Measurements from ENCODE around the gene ETS2.

Gene ETS2

DNA sequence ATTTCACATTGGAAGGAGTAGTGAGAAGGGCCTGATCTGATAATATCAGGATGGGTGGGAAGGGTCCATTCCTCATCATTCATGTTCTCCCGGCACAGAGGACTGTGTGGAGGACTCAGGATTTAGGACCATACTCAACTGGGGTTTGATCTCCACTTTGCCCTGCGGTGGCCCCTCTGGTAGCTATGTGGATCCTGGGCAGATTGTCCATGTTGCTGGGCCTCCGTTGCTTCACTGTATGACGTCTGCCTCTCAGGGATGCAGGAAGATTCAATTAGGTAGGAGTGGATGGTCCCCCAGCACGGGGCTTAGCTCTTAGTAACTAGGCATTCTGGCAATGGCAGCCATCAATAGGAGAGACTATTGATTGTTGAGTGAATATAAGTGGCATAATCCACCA lies 2.3 kb downstream of the ETS2 start:
- Histone ChIP-seq H3K4me3 (ENCODE audit: low read depth in 1 of 5, low read length in 5 of 5) (peak overlapping the region; percentile 52 to 85 (median 71)), H3K27me3 (ENCODE audit: control insufficient read depth in 5 of 5, insufficient read depth in 4 of 5, low read length in 5 of 5) (no peaks in the 10 kb centered on the region), H3K9ac (ENCODE audit: low read length in 5 of 5) (peak overlapping the region in 3 of 5 donors; percentile 84 to 92 (median 89)), H3K36me3 (ENCODE audit: control insufficient read depth in 5 of 5, insufficient read depth in 5 of 5, low read length in 5 of 5) (peaks cover 1 to 26% (median 17%) of the 10 kb centered on the region in 5 donors), H3K27ac (ENCODE audit: low read depth, low read length) (peak overlapping the region; percentile 81), H3K9me3 (ENCODE audit: control insufficient read depth in 5 of 5, low read length in 5 of 5) (no peaks in the 10 kb centered on the region), H3K4me1 (ENCODE audit: control insufficient read depth in 5 of 5, insufficient read depth in 5 of 5, low read length in 5 of 5) (peaks cover 0 to 40% (median 24%) of the 10 kb centered on the region in 5 donors)

DNA sequence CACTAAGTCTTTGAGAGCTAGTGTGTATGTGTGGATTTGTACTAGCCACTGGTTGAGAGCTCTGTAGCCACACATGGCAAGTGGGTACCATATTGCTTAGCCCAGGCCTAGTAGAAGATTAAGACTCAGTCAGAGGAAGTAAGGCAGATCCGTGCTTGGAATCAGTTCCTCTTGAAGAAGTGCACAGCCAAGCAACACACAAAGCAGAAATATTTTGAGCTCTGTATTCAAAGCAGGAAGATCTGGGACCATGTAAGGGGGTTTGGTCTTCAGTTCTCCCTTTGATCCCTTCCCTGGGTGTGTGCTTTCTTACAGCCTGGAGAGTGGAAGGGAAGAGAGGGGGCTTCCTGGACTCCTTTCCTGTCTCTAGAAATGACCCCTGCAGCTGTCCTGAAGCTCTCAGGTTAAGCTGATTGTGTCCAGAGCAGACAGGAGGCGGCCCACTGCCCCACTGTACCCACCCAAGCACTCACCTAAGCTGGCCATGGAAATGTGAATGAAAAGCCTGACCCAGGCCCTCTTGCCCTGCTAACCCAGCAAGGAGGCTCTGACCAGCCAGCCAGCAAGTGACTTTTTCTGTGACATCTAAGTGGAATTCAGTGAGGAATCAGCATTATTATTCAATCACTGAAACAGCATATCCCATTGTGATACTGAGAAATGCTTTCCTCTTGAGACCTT lies 3.6 kb downstream of the ETS2 start:
- Histone ChIP-seq H3K27me3 (ENCODE audit: control insufficient read depth in 5 of 5, insufficient read depth in 4 of 5, low read length in 5 of 5) (no peaks in the 10 kb centered on the region), H3K4me1 (ENCODE audit: control insufficient read depth in 5 of 5, insufficient read depth in 5 of 5, low read length in 5 of 5) (peaks cover 0 to 40% (median 24%) of the 10 kb centered on the region in 5 donors), H3K27ac (ENCODE audit: low read depth, low read length) (peak overlapping the region; percentile 81), H3K9me3 (ENCODE audit: control insufficient read depth in 5 of 5, low read length in 5 of 5) (no peaks in the 10 kb centered on the region), H3K36me3 (ENCODE audit: control insufficient read depth in 5 of 5, insufficient read depth in 5 of 5, low read length in 5 of 5) (peaks cover 11 to 40% (median 29%) of the 10 kb centered on the region in 5 donors), H3K9ac (ENCODE audit: low read length in 5 of 5) (peak overlapping the region in 2 of 5 donors; percentile 34 to 46), H3K4me3 (ENCODE audit: low read depth in 1 of 5, low read length in 5 of 5) (peak overlapping the region in 4 of 5 donors; percentile 29 to 85 (median 76))

DNA sequence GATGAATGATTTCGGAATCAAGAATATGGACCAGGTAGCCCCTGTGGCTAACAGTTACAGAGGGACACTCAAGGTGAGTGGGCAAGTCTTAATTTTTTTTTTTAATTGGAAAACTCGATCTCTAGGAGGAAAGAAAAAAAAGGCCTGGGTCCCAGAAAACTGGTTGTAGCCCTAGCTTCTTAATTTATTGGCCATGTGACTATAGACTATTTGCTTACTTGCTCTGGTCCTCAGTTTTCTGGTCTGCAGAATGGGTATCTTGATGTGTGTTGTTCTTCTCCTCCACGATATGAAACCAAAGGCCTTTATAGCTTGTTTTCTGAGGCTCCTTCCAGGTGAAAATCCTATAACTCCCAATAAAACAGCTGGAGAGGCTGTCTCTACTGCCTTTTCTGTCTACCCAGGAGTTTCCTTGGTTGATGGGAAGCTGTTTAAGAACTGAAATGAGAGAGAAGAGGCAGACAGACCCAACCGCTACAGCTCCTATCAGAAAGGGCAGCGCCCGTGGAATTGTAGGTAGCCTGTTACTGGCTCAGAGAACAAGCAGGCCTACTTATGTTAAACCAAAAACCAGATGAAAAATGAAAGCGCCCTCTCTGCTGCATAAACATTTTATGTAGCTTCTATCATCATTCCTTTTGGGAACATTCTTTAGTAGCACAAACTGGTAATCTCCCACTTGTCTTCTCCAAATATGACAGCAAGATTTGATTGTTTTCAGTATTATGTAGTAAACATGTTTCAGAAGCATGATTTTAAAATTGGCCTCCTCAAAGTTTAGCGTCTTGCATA lies 4.5 kb downstream of the ETS2 start:
- Histone ChIP-seq H3K9me3 (ENCODE audit: control insufficient read depth in 5 of 5, low read length in 5 of 5) (no peaks in the 10 kb centered on the region), H3K4me1 (ENCODE audit: control insufficient read depth in 5 of 5, insufficient read depth in 5 of 5, low read length in 5 of 5) (peaks cover 0 to 32% (median 17%) of the 10 kb centered on the region in 5 donors), H3K4me3 (ENCODE audit: low read depth in 1 of 5, low read length in 5 of 5) (peak overlapping the region in 2 of 5 donors; percentile 28 to 30), H3K36me3 (ENCODE audit: control insufficient read depth in 5 of 5, insufficient read depth in 5 of 5, low read length in 5 of 5) (peaks cover 17 to 49% (median 38%) of the 10 kb centered on the region in 5 donors), H3K27ac (ENCODE audit: low read depth, low read length) (peak overlapping the region; percentile 81), H3K9ac (ENCODE audit: low read length in 5 of 5) (peak overlapping the region in 2 of 5 donors; percentile 10 to 53), H3K27me3 (ENCODE audit: control insufficient read depth in 5 of 5, insufficient read depth in 4 of 5, low read length in 5 of 5) (no peaks in the 10 kb centered on the region)

DNA sequence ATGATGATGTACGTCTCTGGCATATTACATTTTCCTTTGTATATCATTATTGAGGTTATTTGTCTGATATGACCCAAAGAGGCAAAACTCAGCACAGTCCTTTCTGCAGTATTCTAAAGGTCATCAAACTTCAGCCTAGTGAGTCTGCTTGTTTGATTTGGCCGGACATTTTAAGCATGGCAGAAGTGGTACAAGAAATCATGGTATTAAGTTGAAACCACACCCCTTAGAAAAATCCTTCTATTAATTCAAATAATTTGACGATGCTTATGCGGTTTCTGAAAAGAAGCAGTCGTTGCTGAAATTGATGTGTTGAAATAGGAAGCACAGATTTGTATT lies 5.1 kb downstream of the ETS2 start:
- H3K9ac ChIP-seq (ENCODE audit: low read length in 5 of 5): peak overlapping the region in 1 of 5 donors; percentile 23
- H3K36me3 ChIP-seq (ENCODE audit: control insufficient read depth in 5 of 5, insufficient read depth in 5 of 5, low read length in 5 of 5): peaks cover 18 to 49% (median 40%) of the 10 kb centered on the region in 5 donors
- H3K4me3 ChIP-seq (ENCODE audit: low read depth in 1 of 5, low read length in 5 of 5): peak overlapping the region in 2 of 5 donors; percentile 28 to 30

DNA sequence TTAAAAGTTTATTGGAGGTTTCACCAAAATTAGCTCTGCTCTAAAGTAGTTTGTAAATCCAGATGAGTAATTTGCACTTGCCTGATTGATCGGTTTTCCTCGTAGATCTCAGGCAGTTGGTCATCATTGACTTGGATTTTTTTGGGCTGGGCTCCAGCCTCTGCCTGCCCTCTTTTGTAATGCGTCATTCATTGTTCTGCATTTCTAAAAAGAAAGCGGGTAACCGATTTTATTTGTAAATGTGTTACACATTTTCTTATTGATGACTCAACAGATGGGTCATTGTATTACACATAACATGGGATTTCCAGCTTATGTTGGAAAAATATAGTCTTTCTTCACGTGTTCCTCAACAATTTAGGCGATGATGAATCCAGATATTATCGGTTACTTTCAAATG lies 5.5 kb downstream of the ETS2 start:
- Histone ChIP-seq H3K4me3 (ENCODE audit: low read depth in 1 of 5, low read length in 5 of 5) (no peak overlapping the region), H3K9ac (ENCODE audit: low read length in 5 of 5) (peak overlapping the region in 1 of 5 donors; percentile 23), H3K9me3 (ENCODE audit: control insufficient read depth in 5 of 5, low read length in 5 of 5) (no peaks in the 10 kb centered on the region), H3K27ac (ENCODE audit: low read depth, low read length) (peak overlapping the region; percentile 81), H3K36me3 (ENCODE audit: control insufficient read depth in 5 of 5, insufficient read depth in 5 of 5, low read length in 5 of 5) (peaks cover 18 to 51% (median 42%) of the 10 kb centered on the region in 5 donors), H3K4me1 (ENCODE audit: control insufficient read depth in 5 of 5, insufficient read depth in 5 of 5, low read length in 5 of 5) (peaks cover 0 to 29% (median 12%) of the 10 kb centered on the region in 5 donors), H3K27me3 (ENCODE audit: control insufficient read depth in 5 of 5, insufficient read depth in 4 of 5, low read length in 5 of 5) (no peaks in the 10 kb centered on the region)

More for the DNA sequence above, 5.1 kb downstream of the ETS2 start:
- peaks cover 0 to 29% (median 14%) of the 10 kb centered on the region in 5 donors for H3K4me1 ChIP-seq (ENCODE audit: control insufficient read depth in 5 of 5, insufficient read depth in 5 of 5, low read length in 5 of 5)
- H3K27ac ChIP-seq (ENCODE audit: low read depth, low read length): peak overlapping the region; percentile 81
- no peaks in the 10 kb centered on the region for H3K9me3 ChIP-seq (ENCODE audit: control insufficient read depth in 5 of 5, low read length in 5 of 5)
- no peaks in the 10 kb centered on the region for H3K27me3 ChIP-seq (ENCODE audit: control insufficient read depth in 5 of 5, insufficient read depth in 4 of 5, low read length in 5 of 5)

DNA sequence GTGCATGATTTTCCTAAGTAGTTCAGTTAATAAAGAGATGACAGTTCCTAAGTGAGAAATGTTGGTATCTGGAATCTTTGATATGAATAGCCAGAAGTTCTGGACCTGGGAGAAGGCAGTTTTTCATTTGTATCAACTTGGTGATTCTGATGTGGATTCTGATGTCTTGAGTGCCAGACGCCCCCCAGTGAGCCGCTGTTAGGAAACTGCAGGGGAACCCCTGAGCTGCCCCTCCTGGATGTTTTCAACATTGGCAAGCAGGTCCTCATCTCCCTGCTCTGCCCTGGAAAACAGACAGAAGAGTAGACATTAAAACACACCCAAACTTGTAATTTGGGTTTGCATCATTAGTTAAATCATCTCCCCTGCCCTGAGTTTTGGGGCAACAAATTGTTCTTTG lies 7.4 kb downstream of the ETS2 start:
- Histone ChIP-seq H3K36me3 (ENCODE audit: control insufficient read depth in 5 of 5, insufficient read depth in 5 of 5, low read length in 5 of 5) (peaks cover 21 to 68% (median 61%) of the 10 kb centered on the region in 5 donors), H3K4me1 (ENCODE audit: control insufficient read depth in 5 of 5, insufficient read depth in 5 of 5, low read length in 5 of 5) (peaks cover 0 to 26% (median 3%) of the 10 kb centered on the region in 5 donors), H3K27me3 (ENCODE audit: control insufficient read depth in 5 of 5, insufficient read depth in 4 of 5, low read length in 5 of 5) (no peaks in the 10 kb centered on the region), H3K27ac (ENCODE audit: low read depth, low read length) (peak overlapping the region; percentile 58), H3K9ac (ENCODE audit: low read length in 5 of 5) (no peak overlapping the region), H3K4me3 (ENCODE audit: low read depth in 1 of 5, low read length in 5 of 5) (no peak overlapping the region), H3K9me3 (ENCODE audit: control insufficient read depth in 5 of 5, low read length in 5 of 5) (no peaks in the 10 kb centered on the region)

DNA sequence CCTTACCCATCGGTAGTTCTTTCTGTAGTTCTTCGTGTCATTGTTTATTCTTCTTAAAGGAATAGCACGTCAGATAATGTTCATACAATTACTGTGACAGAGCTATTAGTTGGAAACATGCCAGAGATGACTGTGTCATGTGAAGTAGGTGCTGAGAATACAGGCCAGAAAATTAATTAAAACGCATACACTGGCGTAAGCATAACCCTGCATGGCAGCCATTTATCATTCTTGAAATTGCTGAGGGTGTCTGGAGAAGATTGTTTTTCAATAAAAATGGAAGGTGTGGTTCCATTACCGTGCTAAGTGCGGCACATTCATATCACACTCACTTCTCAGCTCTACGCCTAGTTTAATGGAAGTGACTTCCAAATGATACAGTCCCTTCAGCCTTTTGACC lies 7.8 kb downstream of the ETS2 start:
- Histone ChIP-seq H3K9me3 (ENCODE audit: control insufficient read depth in 5 of 5, low read length in 5 of 5) (no peaks in the 10 kb centered on the region), H3K4me3 (ENCODE audit: low read depth in 1 of 5, low read length in 5 of 5) (no peak overlapping the region), H3K4me1 (ENCODE audit: control insufficient read depth in 5 of 5, insufficient read depth in 5 of 5, low read length in 5 of 5) (peaks cover 0 to 22% (median 0%) of the 10 kb centered on the region in 5 donors), H3K36me3 (ENCODE audit: control insufficient read depth in 5 of 5, insufficient read depth in 5 of 5, low read length in 5 of 5) (peaks cover 22 to 72% (median 65%) of the 10 kb centered on the region in 5 donors), H3K27ac (ENCODE audit: low read depth, low read length) (no peak overlapping the region), H3K9ac (ENCODE audit: low read length in 5 of 5) (no peak overlapping the region), H3K27me3 (ENCODE audit: control insufficient read depth in 5 of 5, insufficient read depth in 4 of 5, low read length in 5 of 5) (no peaks in the 10 kb centered on the region)

DNA sequence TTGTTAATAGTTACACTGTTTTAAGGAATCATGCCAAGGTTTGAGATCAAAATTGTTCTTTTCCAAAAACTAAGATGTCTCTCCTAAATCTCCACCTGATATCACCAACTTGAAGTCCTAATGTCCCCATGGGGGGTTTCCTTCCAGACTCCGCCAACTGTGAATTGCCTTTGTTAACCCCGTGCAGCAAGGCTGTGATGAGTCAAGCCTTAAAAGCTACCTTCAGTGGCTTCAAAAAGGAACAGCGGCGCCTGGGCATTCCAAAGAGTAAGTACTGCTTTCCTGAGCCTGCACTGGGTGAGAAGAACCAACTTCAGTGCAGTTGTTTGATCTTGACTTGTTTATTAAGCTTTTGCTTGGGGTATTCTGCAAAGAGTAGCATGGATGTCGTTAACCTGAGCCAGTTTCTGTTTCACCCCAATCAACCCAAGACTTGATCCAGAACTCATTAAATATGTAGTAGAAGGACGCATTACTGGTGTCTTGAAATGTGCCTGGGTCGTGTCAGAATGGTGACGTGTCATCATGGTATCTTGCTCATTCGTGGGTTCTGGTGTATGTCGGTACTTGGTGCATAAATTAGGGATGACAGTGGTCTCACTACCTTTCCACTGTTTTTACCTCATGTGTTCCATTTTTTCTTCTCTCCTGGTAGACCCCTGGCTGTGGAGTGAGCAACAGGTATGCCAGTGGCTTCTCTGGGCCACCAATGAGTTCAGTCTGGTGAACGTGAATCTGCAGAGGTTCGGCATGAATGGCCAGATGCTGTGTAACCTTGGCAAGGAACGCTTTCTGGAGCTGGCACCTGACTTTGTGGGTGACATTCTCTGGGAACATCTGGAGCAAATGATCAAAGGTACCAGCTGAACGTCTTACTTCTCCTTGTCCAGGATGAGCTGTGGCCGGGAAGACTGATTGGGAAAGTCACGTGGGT lies 8.7 kb downstream of the ETS2 start:
- Histone ChIP-seq H3K27me3 (ENCODE audit: control insufficient read depth in 5 of 5, insufficient read depth in 4 of 5, low read length in 5 of 5) (no peaks in the 10 kb centered on the region), H3K4me3 (ENCODE audit: low read depth in 1 of 5, low read length in 5 of 5) (no peak overlapping the region), H3K9ac (ENCODE audit: low read length in 5 of 5) (no peak overlapping the region), H3K27ac (ENCODE audit: low read depth, low read length) (no peak overlapping the region), H3K36me3 (ENCODE audit: control insufficient read depth in 5 of 5, insufficient read depth in 5 of 5, low read length in 5 of 5) (peaks cover 27 to 81% (median 72%) of the 10 kb centered on the region in 5 donors), H3K4me1 (ENCODE audit: control insufficient read depth in 5 of 5, insufficient read depth in 5 of 5, low read length in 5 of 5) (peaks cover 0 to 15% (median 0%) of the 10 kb centered on the region in 5 donors), H3K9me3 (ENCODE audit: control insufficient read depth in 5 of 5, low read length in 5 of 5) (peaks cover 0 to 4% (median 0%) of the 10 kb centered on the region in 5 donors)

DNA sequence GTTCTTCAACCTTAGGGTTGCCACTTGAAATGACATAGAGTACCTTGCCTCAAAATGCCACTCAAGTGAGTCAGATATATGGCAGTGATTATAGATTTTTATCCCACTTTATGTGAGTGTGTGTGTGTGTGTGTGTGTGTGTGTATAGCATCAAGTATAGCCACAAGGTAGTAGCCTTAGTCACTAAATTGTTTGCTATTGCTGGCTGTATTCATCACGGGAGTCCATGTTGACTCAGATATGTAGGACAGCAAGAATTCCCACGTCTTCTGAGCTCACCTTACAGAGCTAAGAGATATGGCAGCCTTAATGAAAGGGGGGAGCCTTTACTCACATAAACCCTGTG lies 9.3 kb downstream of the ETS2 start:
- peaks cover 0 to 4% (median 0%) of the 10 kb centered on the region in 5 donors for H3K9me3 ChIP-seq (ENCODE audit: control insufficient read depth in 5 of 5, low read length in 5 of 5)
- no peak overlapping the region for H3K9ac ChIP-seq (ENCODE audit: low read length in 5 of 5)
- H3K4me1 ChIP-seq (ENCODE audit: control insufficient read depth in 5 of 5, insufficient read depth in 5 of 5, low read length in 5 of 5): peaks cover 0 to 15% (median 0%) of the 10 kb centered on the region in 5 donors
- no peak overlapping the region for H3K4me3 ChIP-seq (ENCODE audit: low read depth in 1 of 5, low read length in 5 of 5)
- no peaks in the 10 kb centered on the region for H3K27me3 ChIP-seq (ENCODE audit: control insufficient read depth in 5 of 5, insufficient read depth in 4 of 5, low read length in 5 of 5)
- H3K27ac ChIP-seq (ENCODE audit: low read depth, low read length): no peak overlapping the region
- peaks cover 27 to 87% (median 76%) of the 10 kb centered on the region in 5 donors for H3K36me3 ChIP-seq (ENCODE audit: control insufficient read depth in 5 of 5, insufficient read depth in 5 of 5, low read length in 5 of 5)
